ENCODE results near the gene TAGLN.

DNA sequence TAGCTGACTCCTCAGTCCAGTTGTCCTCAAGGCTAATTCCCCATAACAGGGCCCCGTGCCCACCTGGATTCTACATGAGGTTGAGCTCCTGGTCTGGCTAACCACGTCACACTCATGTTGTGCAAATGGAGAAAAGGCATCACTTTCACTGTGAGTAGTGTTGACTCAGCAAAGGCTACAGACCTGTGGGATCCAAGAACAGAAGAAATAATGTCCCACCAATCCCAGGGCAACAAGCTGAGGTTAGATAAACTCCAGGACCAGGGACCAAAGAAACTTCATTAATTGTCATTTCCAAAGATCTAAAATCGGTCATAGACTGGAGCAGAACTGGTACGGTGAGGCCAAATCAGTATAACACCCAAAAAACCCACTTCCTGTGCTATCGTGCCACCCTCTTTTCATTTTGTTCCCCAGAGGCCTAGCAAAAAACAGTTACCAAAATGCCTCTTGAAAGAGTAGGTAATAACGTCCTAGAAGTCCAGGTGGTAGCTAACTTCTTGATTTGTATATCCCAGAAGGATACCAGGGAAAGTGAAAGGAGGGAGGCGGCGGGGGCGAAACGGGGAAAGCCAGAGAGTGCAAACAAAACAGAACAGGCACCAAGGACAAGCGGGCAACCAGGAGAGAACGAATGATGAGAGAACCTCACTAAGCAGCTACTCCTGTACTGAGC is 31.3 kb downstream of the TAGLN start:
- TF ChIP-seq EZH2 (optimal IDR thresholded peaks at IDR 0.05; ENCODE audit: low read depth, low read length) = no peak
- TF ChIP-seq, protein P1, sequence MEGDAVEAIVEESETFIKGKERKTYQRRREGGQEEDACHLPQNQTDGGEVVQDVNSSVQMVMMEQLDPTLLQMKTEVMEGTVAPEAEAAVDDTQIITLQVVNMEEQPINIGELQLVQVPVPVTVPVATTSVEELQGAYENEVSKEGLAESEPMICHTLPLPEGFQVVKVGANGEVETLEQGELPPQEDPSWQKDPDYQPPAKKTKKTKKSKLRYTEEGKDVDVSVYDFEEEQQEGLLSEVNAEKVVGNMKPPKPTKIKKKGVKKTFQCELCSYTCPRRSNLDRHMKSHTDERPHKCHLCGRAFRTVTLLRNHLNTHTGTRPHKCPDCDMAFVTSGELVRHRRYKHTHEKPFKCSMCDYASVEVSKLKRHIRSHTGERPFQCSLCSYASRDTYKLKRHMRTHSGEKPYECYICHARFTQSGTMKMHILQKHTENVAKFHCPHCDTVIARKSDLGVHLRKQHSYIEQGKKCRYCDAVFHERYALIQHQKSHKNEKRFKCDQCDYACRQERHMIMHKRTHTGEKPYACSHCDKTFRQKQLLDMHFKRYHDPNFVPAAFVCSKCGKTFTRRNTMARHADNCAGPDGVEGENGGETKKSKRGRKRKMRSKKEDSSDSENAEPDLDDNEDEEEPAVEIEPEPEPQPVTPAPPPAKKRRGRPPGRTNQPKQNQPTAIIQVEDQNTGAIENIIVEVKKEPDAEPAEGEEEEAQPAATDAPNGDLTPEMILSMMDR (IDR thresholded peaks at IDR 0.05; ENCODE audit: low read length) = no peak

Data from MM.1S (cell line).